ENCODE measurements around the gene TMEM125.

DNA sequence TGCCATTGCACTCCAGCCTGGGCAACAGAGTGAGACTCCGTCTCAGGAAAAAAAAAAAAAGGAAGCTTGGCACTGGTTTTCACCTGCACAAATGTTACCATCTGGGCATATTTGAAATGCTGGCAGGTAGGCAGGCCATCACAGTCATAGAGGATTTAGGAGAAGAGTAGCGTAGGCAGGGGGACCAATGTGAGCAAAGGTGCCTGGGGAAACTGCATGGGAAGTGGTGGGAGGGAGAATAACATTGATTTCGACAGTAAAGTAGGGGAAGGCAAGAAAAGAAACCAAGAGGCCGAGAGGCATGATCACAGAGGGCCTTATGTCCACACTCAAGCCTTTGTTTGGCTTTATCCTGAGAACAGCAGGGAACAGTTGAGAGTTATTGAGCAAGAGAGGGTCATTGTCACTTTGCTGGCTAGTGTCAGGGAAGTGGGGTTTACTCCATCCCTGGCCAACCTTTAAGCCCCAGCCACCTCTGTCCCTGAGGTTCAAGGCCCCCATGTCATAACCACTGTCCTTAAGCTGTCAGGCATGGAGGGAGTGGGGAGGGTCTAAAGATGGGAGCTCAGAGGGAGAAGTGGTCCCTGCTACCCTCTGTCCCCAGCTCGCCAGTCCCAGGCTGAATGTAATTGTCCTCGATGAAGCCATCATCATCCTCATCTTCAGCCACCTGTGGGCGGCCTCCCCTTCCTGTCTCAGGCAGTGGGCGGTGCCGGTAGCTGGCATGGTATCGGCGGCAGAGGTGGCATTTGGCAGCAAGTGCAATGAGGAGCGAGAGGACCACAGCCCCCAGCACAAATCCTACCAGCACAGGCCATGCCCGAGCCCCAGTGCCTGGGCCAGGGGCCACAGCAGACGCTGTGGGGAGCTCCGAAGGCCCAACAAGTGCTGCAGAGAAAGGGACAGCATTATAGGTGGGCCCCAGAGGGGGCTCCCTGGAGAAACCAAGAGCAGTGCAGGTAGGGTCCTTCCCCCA is 12.7 kb downstream of the TMEM125 start:
- TF ChIP-seq, protein P1, sequence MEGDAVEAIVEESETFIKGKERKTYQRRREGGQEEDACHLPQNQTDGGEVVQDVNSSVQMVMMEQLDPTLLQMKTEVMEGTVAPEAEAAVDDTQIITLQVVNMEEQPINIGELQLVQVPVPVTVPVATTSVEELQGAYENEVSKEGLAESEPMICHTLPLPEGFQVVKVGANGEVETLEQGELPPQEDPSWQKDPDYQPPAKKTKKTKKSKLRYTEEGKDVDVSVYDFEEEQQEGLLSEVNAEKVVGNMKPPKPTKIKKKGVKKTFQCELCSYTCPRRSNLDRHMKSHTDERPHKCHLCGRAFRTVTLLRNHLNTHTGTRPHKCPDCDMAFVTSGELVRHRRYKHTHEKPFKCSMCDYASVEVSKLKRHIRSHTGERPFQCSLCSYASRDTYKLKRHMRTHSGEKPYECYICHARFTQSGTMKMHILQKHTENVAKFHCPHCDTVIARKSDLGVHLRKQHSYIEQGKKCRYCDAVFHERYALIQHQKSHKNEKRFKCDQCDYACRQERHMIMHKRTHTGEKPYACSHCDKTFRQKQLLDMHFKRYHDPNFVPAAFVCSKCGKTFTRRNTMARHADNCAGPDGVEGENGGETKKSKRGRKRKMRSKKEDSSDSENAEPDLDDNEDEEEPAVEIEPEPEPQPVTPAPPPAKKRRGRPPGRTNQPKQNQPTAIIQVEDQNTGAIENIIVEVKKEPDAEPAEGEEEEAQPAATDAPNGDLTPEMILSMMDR (conservative IDR thresholded peaks at IDR 0.05; ENCODE audit: low read length), result no peak
- no peak for TF ChIP-seq EZH2phosphoT487 (IDR thresholded peaks at IDR 0.05; ENCODE audit: borderline replicate concordance, low read depth, low read length)

Data from OCI-LY7 (cell line).